NT2/D1 (cell line): Measurements from ENCODE around the gene OCRL.

Experiments used
- YY1 ChIP-seq: IDR thresholded peaks from 2 replicates; pipeline ENCODE4 v1.6.1; 2011; ENCODE audit not compliant: insufficient read length, insufficient read depth
- ZNF274 ChIP-seq: IDR thresholded peaks from 2 replicates; pipeline ENCODE4 v1.6.1; 2011; ENCODE audit warnings: mild to moderate bottlenecking, low read depth, low read length

DNA sequence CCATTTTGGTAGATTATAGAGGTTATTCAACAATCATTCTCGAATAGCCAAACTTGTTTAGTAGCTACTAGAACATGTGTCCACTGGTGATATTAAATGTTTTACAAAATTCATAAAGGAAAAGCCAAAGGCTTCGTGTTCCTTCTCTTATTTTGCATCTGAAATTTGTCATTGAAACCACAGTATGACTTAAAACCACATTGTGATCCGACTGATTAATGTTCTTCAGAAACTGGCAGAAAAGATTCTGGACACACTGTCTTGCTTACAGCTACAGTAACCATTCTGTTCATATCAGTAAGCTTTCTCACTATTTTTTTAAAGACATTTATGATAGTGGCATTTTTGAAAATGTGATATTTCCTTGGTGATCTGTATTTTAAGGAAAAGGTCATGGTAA lies 14.2 kb upstream of the OCRL start:
- TF ChIP-seq YY1: no peak
- TF ChIP-seq ZNF274: no peak
